Activated T-cell treated with anti-CD3 and anti-CD28 coated beads for 48 hours (primary cell): ENCODE measurements around the gene NLRX1.
"Not testable (repeated sequence)": the region's sequence is repeated elsewhere in the genome, so short reads cannot be mapped to it uniquely, and the experiment has no call there.

Source experiments
- DNase-seq: peaks from one replicate; pipeline ENCODE4 v3.0.0-alpha.2; 2020; ENCODE audit warnings: low read depth

Gene NLRX1

GRCh38 chr11:119207415-119207960, 39.0 kb downstream of the NLRX1 start:
- no peak for DNase-seq

GRCh38 chr11:119209186-119209585, 40.7 kb downstream of the NLRX1 start:
- DNase-seq, result no peak

GRCh38 chr11:119210050-119210449, 41.5 kb downstream of the NLRX1 start:
- DNase-seq, result no peak

- DNase-seq, result no peak
These were observed 49.8 kb downstream of the NLRX1 start for GRCh38 chr11:119218141-119218878.

GRCh38 chr11:119222308-119222707, 53.8 kb downstream of the NLRX1 start:
- no peak for DNase-seq

- DNase-seq, result no peak
These were observed 54.4 kb downstream of the NLRX1 start for GRCh38 chr11:119222891-119223290.

- no peak for DNase-seq
These were observed 55.3 kb downstream of the NLRX1 start for GRCh38 chr11:119223856-119224255.

- DNase-seq, result not testable (repeated sequence)
These were observed 60.2 kb downstream of the NLRX1 start for GRCh38 chr11:119228535-119229287.

- no peak for DNase-seq
These were observed 60.8 kb downstream of the NLRX1 start for GRCh38 chr11:119229288-119229672.

- no peak for DNase-seq
These were observed 61.2 kb downstream of the NLRX1 start for GRCh38 chr11:119229741-119230140.
